ENCODE results near the gene EDN1. TPM values are rescaled to one million over a fixed set of nuclear protein-coding genes. Genes with fewer than 3 reads are reported as not detected.

Gene EDN1
- total and polyA plus RNA-seq, 2 of the 4 experiments (the other 2 are of a cell fraction) = 5.6 to 9.0 TPM

DNA sequence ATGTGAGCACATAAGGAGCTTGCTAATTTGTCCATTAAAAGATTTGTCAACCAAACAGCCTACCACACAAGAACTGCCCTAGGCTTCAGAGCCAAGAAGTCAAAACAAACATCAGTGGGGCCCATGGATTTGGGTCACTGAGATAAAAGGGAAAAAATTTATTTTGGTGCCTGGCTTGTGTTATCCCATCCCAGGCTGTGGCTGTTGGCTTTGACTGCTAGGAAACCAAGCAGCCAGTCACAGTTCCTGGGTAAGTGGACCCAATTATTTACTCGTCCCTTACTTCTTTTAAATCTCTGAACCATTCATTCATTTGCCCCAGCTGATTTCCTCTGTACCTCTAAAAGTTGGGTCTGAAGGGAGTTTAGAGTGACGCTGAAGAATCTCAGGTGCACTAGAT lies 41.3 kb downstream of the EDN1 start:
- no peaks in the 10 kb centered on the region for H3K27me3 ChIP-seq (ENCODE audit: control insufficient read depth, insufficient read depth, low read length)
- DNase-seq = no peak
- dilution Hi-C loops (cut with HindIII; ENCODE audit: low sequenced_read_pairs, unreplicated experiment) = no loop called here
- H2BK120ac ChIP-seq (ENCODE audit: low read depth, low read length) = no peak overlapping the region
- no peak overlapping the region for H3K14ac ChIP-seq (replicated peaks; ENCODE audit: low read depth, low read length)
- no peaks in the 10 kb centered on the region for H3K9me3 ChIP-seq (ENCODE audit: control insufficient read depth, insufficient read depth, low read length)
- H2AK5ac ChIP-seq (ENCODE audit: low read depth, low read length) = no peak overlapping the region
- no TSS peak for BruUV-seq (replicated peaks)
- WGBS, 2 experiments (ENCODE audit: extremely low coverage in 2 of 2, insufficient read length in 1 of 2) = no CpG with 5 or more reads among the region's 2 CpGs
- H3K79me1 ChIP-seq (ENCODE audit: low read depth in 1 of 2, low read length in 2 of 2) = no peaks in the 10 kb centered on the region
- H2BK15ac ChIP-seq (ENCODE audit: low read depth, low read length) = no peak overlapping the region
- POLR2A ChIA-PET (ENCODE audit: unreplicated experiment) = no interaction called here
- intact Hi-C loops (cut with micrococcal nuclease) = no loop called here
- in situ Hi-C loops (cut with MboI; ENCODE audit: low sequenced_read_pairs) = no loop called here
- no peaks in the 10 kb centered on the region for H3K36me3 ChIP-seq (ENCODE audit: control insufficient read depth, insufficient read depth, low read length)
- H4K20me1 ChIP-seq (ENCODE audit: insufficient read depth, low read length) = no peaks in the 10 kb centered on the region
- no peak overlapping the region for H3K23ac ChIP-seq (ENCODE audit: low read depth, low read length)
- H3K56ac ChIP-seq (ENCODE audit: extremely low read depth, insufficient read depth, low read length) = no peak overlapping the region
- no peak overlapping the region for H3K27ac ChIP-seq (ENCODE audit: insufficient read depth, low read length)
- no peaks in the 10 kb centered on the region; the same call in none of the 2 replicates for H3K4me1 ChIP-seq (ENCODE audit: control insufficient read depth, insufficient read depth, low read length)
- H3K9ac ChIP-seq (ENCODE audit: low read depth, low read length) = no peak overlapping the region
- no peak for TF ChIP-seq FOS (IDR thresholded peaks at IDR 0.05; ENCODE audit: low read depth, low read length)
- TF ChIP-seq RCOR1 (IDR thresholded peaks at IDR 0.05; ENCODE audit: insufficient replicate concordance, low read length) = no peak
- TF ChIP-seq RFX5 (IDR thresholded peaks at IDR 0.05; ENCODE audit: low read depth, low read length) = no peak
- TF ChIP-seq BHLHE40 (IDR thresholded peaks at IDR 0.05; ENCODE audit: low read depth, low read length) = no peak
- TF ChIP-seq RAD21 (IDR thresholded peaks at IDR 0.05; ENCODE audit: low read length) = no peak
- TF ChIP-seq, protein P1, sequence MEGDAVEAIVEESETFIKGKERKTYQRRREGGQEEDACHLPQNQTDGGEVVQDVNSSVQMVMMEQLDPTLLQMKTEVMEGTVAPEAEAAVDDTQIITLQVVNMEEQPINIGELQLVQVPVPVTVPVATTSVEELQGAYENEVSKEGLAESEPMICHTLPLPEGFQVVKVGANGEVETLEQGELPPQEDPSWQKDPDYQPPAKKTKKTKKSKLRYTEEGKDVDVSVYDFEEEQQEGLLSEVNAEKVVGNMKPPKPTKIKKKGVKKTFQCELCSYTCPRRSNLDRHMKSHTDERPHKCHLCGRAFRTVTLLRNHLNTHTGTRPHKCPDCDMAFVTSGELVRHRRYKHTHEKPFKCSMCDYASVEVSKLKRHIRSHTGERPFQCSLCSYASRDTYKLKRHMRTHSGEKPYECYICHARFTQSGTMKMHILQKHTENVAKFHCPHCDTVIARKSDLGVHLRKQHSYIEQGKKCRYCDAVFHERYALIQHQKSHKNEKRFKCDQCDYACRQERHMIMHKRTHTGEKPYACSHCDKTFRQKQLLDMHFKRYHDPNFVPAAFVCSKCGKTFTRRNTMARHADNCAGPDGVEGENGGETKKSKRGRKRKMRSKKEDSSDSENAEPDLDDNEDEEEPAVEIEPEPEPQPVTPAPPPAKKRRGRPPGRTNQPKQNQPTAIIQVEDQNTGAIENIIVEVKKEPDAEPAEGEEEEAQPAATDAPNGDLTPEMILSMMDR (conservative IDR thresholded peaks at IDR 0.05; ENCODE audit: low read depth, low read length) = no peak
- TF ChIP-seq MXI1 (IDR thresholded peaks at IDR 0.05; ENCODE audit: borderline replicate concordance, low read depth, low read length) = no peak
- no peak for TF ChIP-seq MAFK (IDR thresholded peaks at IDR 0.05; ENCODE audit: low read depth, low read length)
- TF ChIP-seq POLR2A (IDR thresholded peaks at IDR 0.05; ENCODE audit: low read depth, low read length) = no peak
- no peak for TF ChIP-seq MAZ (IDR thresholded peaks at IDR 0.05; ENCODE audit: borderline replicate concordance, low read depth, low read length)
- TF ChIP-seq, protein P2, sequence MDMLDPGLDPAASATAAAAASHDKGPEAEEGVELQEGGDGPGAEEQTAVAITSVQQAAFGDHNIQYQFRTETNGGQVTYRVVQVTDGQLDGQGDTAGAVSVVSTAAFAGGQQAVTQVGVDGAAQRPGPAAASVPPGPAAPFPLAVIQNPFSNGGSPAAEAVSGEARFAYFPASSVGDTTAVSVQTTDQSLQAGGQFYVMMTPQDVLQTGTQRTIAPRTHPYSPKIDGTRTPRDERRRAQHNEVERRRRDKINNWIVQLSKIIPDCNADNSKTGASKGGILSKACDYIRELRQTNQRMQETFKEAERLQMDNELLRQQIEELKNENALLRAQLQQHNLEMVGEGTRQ (IDR thresholded peaks at IDR 0.05; ENCODE audit: low read depth, low read length) = no peak
- no peak for TF ChIP-seq CEBPB (IDR thresholded peaks at IDR 0.05; ENCODE audit: low read depth, low read length)
- no peak for TF ChIP-seq SMC3 (IDR thresholded peaks at IDR 0.05; ENCODE audit: low read depth, low read length)
- no peak for ATAC-seq (ENCODE audit: low read depth)
- H4K8ac ChIP-seq (ENCODE audit: low read depth in 2 of 2, low read length in 2 of 2) = no peak overlapping the region
- no peak overlapping the region for H2BK5ac ChIP-seq (ENCODE audit: low read depth, low read length, poor library complexity, severe bottlenecking)
- H3K4me2 ChIP-seq (ENCODE audit: low read depth, low read length) = no peak overlapping the region
- H4K91ac ChIP-seq (ENCODE audit: insufficient read depth, low read depth, low read length) = no peak overlapping the region
- no peak overlapping the region for H2AK9ac ChIP-seq (replicated peaks; ENCODE audit: low read depth, low read length, poor library complexity)
- H3K9me1 ChIP-seq (ENCODE audit: insufficient read depth, low read length) = no peaks in the 10 kb centered on the region
- no peak overlapping the region for H2AFZ ChIP-seq (replicated peaks; ENCODE audit: low read length, poor library complexity)
- no peak overlapping the region for H4K5ac ChIP-seq (ENCODE audit: low read depth, low read length)
- no peak overlapping the region for H3K4me3 ChIP-seq (ENCODE audit: insufficient read depth, low read depth, low read length)
- no peak overlapping the region for H3K18ac ChIP-seq (ENCODE audit: low read depth, low read length)
- H2BK20ac ChIP-seq (ENCODE audit: low read depth, low read length) = no peak overlapping the region
- H3K4ac ChIP-seq (ENCODE audit: low read depth, low read length) = no peak overlapping the region
- CTCF ChIA-PET = no interaction called here

All from IMR-90 (cell line).